Mammary epithelial cell (primary cell): Measurements from ENCODE around the gene ITPKB.

ENCODE experiments used
- EZH2 ChIP-seq: IDR thresholded peaks from 2 replicates; pipeline ENCODE4 v1.6.1; 2012; ENCODE audit warnings: low read length, inconsistent platforms, borderline replicate concordance
- TF ChIP-seq, protein P1 (sequence below), 2 donors: IDR thresholded peaks in 1 of 2; conservative IDR thresholded peaks in 1 of 2; 2 replicates each; pipeline ENCODE4 v1.5.1; 2011 to 2012; ENCODE audit warnings: inconsistent platforms in 2 of 2, low read length in 2 of 2, mild to moderate bottlenecking in 2 of 2, control low read depth in 1 of 2, low read depth in 1 of 2; ENCODE audit not compliant: insufficient read depth in 1 of 2; ENCODE audit errors: extremely low read depth in 1 of 2

DNA sequence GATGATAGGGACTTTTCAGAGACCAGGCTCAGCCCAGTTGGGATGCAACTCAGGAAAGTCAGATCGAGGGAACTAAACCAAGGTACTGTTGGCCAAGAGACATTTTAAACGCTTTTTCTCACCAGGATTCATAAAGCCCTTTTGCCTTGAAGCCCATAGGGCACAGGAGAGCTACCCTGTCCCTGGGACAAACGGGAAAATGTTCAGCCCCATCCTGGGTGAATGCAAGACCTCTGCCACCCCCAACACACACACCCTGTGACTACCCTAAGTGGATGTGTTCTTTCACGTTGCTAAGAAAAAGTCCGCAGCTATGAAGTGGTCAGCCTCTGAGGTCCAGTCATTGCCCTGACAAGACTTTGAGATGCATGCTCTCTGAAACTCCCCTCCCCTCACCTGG, 58.4 kb downstream of the ITPKB start:
- no peak for TF ChIP-seq EZH2
- TF ChIP-seq, protein P1, sequence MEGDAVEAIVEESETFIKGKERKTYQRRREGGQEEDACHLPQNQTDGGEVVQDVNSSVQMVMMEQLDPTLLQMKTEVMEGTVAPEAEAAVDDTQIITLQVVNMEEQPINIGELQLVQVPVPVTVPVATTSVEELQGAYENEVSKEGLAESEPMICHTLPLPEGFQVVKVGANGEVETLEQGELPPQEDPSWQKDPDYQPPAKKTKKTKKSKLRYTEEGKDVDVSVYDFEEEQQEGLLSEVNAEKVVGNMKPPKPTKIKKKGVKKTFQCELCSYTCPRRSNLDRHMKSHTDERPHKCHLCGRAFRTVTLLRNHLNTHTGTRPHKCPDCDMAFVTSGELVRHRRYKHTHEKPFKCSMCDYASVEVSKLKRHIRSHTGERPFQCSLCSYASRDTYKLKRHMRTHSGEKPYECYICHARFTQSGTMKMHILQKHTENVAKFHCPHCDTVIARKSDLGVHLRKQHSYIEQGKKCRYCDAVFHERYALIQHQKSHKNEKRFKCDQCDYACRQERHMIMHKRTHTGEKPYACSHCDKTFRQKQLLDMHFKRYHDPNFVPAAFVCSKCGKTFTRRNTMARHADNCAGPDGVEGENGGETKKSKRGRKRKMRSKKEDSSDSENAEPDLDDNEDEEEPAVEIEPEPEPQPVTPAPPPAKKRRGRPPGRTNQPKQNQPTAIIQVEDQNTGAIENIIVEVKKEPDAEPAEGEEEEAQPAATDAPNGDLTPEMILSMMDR (conservative IDR thresholded peaks at IDR 0.05 in 1 of 2, IDR thresholded peaks at IDR 0.05 in 1 of 2; ENCODE audit: extremely low read depth in 1 of 2, insufficient read depth in 1 of 2, low read depth in 1 of 2, low read length in 2 of 2), result no peak
